SH-SY5Y (cell line): ENCODE measurements around the gene TOM1L1.

Experiments used
- GATA2 ChIP-seq: IDR thresholded peaks from 2 replicates; pipeline ENCODE4 v1.6.1; 2011; ENCODE audit warnings: mild to moderate bottlenecking, low read depth, low read length
- GATA3 ChIP-seq: IDR thresholded peaks from 2 replicates; pipeline ENCODE4 v1.6.1; 2011; ENCODE audit warnings: low read depth, mild to moderate bottlenecking, low read length, moderate library complexity

Gene TOM1L1

GRCh38 chr17:54916721-54917120, 16.1 kb downstream of the TOM1L1 start:
- TF ChIP-seq GATA3 (no peak), GATA2 (no peak)

- TF ChIP-seq GATA2 (no peak), GATA3 (no peak)
Observed at GRCh38 chr17:54919425-54919824, 18.8 kb downstream of the TOM1L1 start.

GRCh38 chr17:54920819-54921218, 20.2 kb downstream of the TOM1L1 start:
- TF ChIP-seq GATA2 (no peak), GATA3 (no peak)

GRCh38 chr17:54924405-54924804, 23.8 kb downstream of the TOM1L1 start:
- TF ChIP-seq GATA2 (no peak), GATA3 (no peak)

- TF ChIP-seq GATA2 (no peak), GATA3 (no peak)
Observed at GRCh38 chr17:54927525-54927924, 26.9 kb downstream of the TOM1L1 start.

- TF ChIP-seq GATA3 (no peak), GATA2 (no peak)
Observed at GRCh38 chr17:54932711-54933110, 32.1 kb downstream of the TOM1L1 start.

GRCh38 chr17:54933921-54934320, 33.3 kb downstream of the TOM1L1 start:
- TF ChIP-seq GATA3 (no peak), GATA2 (no peak)

GRCh38 chr17:54935471-54935870, 34.8 kb downstream of the TOM1L1 start:
- no peak for TF ChIP-seq GATA3
- no peak for TF ChIP-seq GATA2

GRCh38 chr17:54937018-54937417, 36.4 kb downstream of the TOM1L1 start:
- TF ChIP-seq GATA3 (no peak), GATA2 (no peak)

GRCh38 chr17:54937426-54937825, 36.8 kb downstream of the TOM1L1 start:
- TF ChIP-seq GATA3, result no peak
- TF ChIP-seq GATA2, result no peak

- no peak for TF ChIP-seq GATA3
Observed at GRCh38 chr17:54941285-54941684, 40.6 kb downstream of the TOM1L1 start.

- no peak for TF ChIP-seq GATA2
- no peak for TF ChIP-seq GATA3
Observed at GRCh38 chr17:54944796-54945195, 44.1 kb downstream of the TOM1L1 start.

- TF ChIP-seq GATA2 (no peak), GATA3 (no peak)
Observed at GRCh38 chr17:54945231-54945630, 44.6 kb downstream of the TOM1L1 start.

- TF ChIP-seq GATA3 (no peak), GATA2 (no peak)
Observed at GRCh38 chr17:54945671-54946070, 45.0 kb downstream of the TOM1L1 start.

GRCh38 chr17:54947396-54947795, 46.7 kb downstream of the TOM1L1 start:
- no peak for TF ChIP-seq GATA2

- no peak for TF ChIP-seq GATA2
- no peak for TF ChIP-seq GATA3
Observed at GRCh38 chr17:54948380-54948779, 47.7 kb downstream of the TOM1L1 start.
